TTC549 (cell line): ENCODE data around the gene POU6F2.

Experiments
- FAIRE-seq: peaks from 2 replicates; lab custom pipeline; 2012; peaks lifted over from hg19 to GRCh38; lab: Jason Lieb, UNC

POU6F2 gene

GRCh38 chr7:39259391-39260003, 281.8 kb downstream of the POU6F2 start:
- FAIRE-seq, result no peak

GRCh38 chr7:39260279-39260844, 282.7 kb downstream of the POU6F2 start:
- no peak for FAIRE-seq

GRCh38 chr7:39261771-39262170, 284.1 kb downstream of the POU6F2 start:
- no peak for FAIRE-seq

GRCh38 chr7:39265641-39266591, 288.2 kb downstream of the POU6F2 start:
- FAIRE-seq, result no peak

- no peak for FAIRE-seq
Observed at GRCh38 chr7:39269034-39269433, 291.3 kb downstream of the POU6F2 start.

- FAIRE-seq, result no peak
Observed at GRCh38 chr7:39270018-39270417, 292.3 kb downstream of the POU6F2 start.

- FAIRE-seq, result no peak
Observed at GRCh38 chr7:39271402-39271801, 293.7 kb downstream of the POU6F2 start.

- FAIRE-seq, result no peak
Observed at GRCh38 chr7:39272111-39272510, 294.4 kb downstream of the POU6F2 start.

- FAIRE-seq, result no peak
Observed at GRCh38 chr7:39272691-39273090, 295.0 kb downstream of the POU6F2 start.

- FAIRE-seq, result no peak
Observed at GRCh38 chr7:39280337-39280736, 302.6 kb downstream of the POU6F2 start.

GRCh38 chr7:39285256-39285655, 307.5 kb downstream of the POU6F2 start:
- no peak for FAIRE-seq

GRCh38 chr7:39288303-39288702, 310.6 kb downstream of the POU6F2 start:
- no peak for FAIRE-seq

GRCh38 chr7:39291628-39292410, 314.1 kb downstream of the POU6F2 start:
- no peak for FAIRE-seq

- no peak for FAIRE-seq
Observed at GRCh38 chr7:39293056-39293823, 315.5 kb downstream of the POU6F2 start.

GRCh38 chr7:39294022-39294421, 316.3 kb downstream of the POU6F2 start:
- FAIRE-seq, result no peak

- no peak for FAIRE-seq
Observed at GRCh38 chr7:39295796-39296195, 318.1 kb downstream of the POU6F2 start.

- no peak for FAIRE-seq
Observed at GRCh38 chr7:39299695-39300094, 322.0 kb downstream of the POU6F2 start.

GRCh38 chr7:39300276-39300675, 322.6 kb downstream of the POU6F2 start:
- no peak for FAIRE-seq

- FAIRE-seq, result no peak
Observed at GRCh38 chr7:39301543-39301942, 323.8 kb downstream of the POU6F2 start.

- FAIRE-seq, result no peak
Observed at GRCh38 chr7:39304178-39304577, 326.5 kb downstream of the POU6F2 start.

- no peak for FAIRE-seq
Observed at GRCh38 chr7:39304668-39305405, 327.1 kb downstream of the POU6F2 start.
